ENCODE measurements around the gene GAS7. TPM values are rescaled to one million over a fixed set of nuclear protein-coding genes. Genes with fewer than 3 reads are reported as not detected.
"Not testable (repeated sequence)": the region's sequence is repeated elsewhere in the genome, so short reads cannot be mapped to it uniquely, and the experiment has no call there.

GAS7 gene
- total RNA-seq, 1 donor from 2014 or later: 39.8 TPM

- Mint-ChIP-seq H3K4me3 (no peak overlapping the region), H3K9me3 (no peaks in the 10 kb centered on the region), H3K4me1 (peaks cover 10% of the 10 kb centered on the region), H3K36me3 (ENCODE audit: low read depth) (no peaks in the 10 kb centered on the region), H3K27me3 (no peaks in the 10 kb centered on the region), H3K27ac (no peak overlapping the region)
- DNase-seq (no peak), ATAC-seq (ENCODE audit: low read depth) (no peak)
- intact Hi-C loops (cut with micrococcal nuclease): no loop called here
- TF ChIP-seq CTCF (IDR thresholded peaks at IDR 0.05): no peak
- ChIA-PET POLR2A (no interaction called here), CTCF (no interaction called here)
These were observed 173.2 kb downstream of the GAS7 start for GRCh38 chr17:10025224-10025623.

GRCh38 chr17:10022416-10022815 lies 176.0 kb downstream of the GAS7 start:
- TF ChIP-seq CTCF (IDR thresholded peaks at IDR 0.05): no peak
- ChIA-PET CTCF (no interaction called here), POLR2A (no interaction called here)
- H3K4me1 Mint-ChIP-seq: peaks cover 35% of the 10 kb centered on the region
- H3K4me3 Mint-ChIP-seq: no peak overlapping the region
- no peaks in the 10 kb centered on the region for H3K9me3 Mint-ChIP-seq
- no peaks in the 10 kb centered on the region for H3K36me3 Mint-ChIP-seq (ENCODE audit: low read depth)
- ATAC-seq (ENCODE audit: low read depth) (no peak), DNase-seq (no peak)
- intact Hi-C loops (cut with micrococcal nuclease): no loop called here
- no peaks in the 10 kb centered on the region for H3K27me3 Mint-ChIP-seq
- H3K27ac Mint-ChIP-seq: no peak overlapping the region

GRCh38 chr17:10021272-10021984 lies 177.0 kb downstream of the GAS7 start:
- Mint-ChIP-seq H3K9me3 (no peaks in the 10 kb centered on the region), H3K4me1 (peaks cover 37% of the 10 kb centered on the region), H3K27me3 (no peaks in the 10 kb centered on the region), H3K27ac (no peak overlapping the region), H3K36me3 (ENCODE audit: low read depth) (no peaks in the 10 kb centered on the region), H3K4me3 (no peak overlapping the region)
- TF ChIP-seq CTCF (IDR thresholded peaks at IDR 0.05): no peak
- ATAC-seq (ENCODE audit: low read depth): no peak
- ChIA-PET CTCF (interaction anchor here (1.3 kb wide), 1 partner anchor 206 kb away, joined by 5 read pairs; no protein-coding TSS in a partner anchor), POLR2A (no interaction called here)
- intact Hi-C loops (cut with micrococcal nuclease): no loop called here
- DNase-seq: no peak

- intact Hi-C loops (cut with micrococcal nuclease): loop anchor here (2.0 kb wide), 1 partner anchor 31 kb away; no protein-coding TSS in a partner anchor
- no peak for TF ChIP-seq CTCF (IDR thresholded peaks at IDR 0.05)
- Mint-ChIP-seq H3K36me3 (ENCODE audit: low read depth) (no peaks in the 10 kb centered on the region), H3K27me3 (no peaks in the 10 kb centered on the region), H3K9me3 (no peaks in the 10 kb centered on the region), H3K4me3 (no peak overlapping the region), H3K27ac (no peak overlapping the region), H3K4me1 (peaks cover 46% of the 10 kb centered on the region)
- POLR2A ChIA-PET: no interaction called here
- DNase-seq (no peak), ATAC-seq (ENCODE audit: low read depth) (no peak)
- CTCF ChIA-PET: interaction anchor here (1.3 kb wide), 1 partner anchor 207 kb away, joined by 5 read pairs; no protein-coding TSS in a partner anchor
These were observed 178.4 kb downstream of the GAS7 start for GRCh38 chr17:10019941-10020451.

- DNase-seq (peak; percentile 39), ATAC-seq (ENCODE audit: low read depth) (peak; percentile 83)
- Mint-ChIP-seq H3K27me3 (no peaks in the 10 kb centered on the region), H3K4me3 (peak overlapping the region; percentile 60), H3K27ac (peak overlapping the region; percentile 51), H3K9me3 (no peaks in the 10 kb centered on the region), H3K4me1 (peaks cover 60% of the 10 kb centered on the region), H3K36me3 (ENCODE audit: low read depth) (no peaks in the 10 kb centered on the region)
- no peak for TF ChIP-seq CTCF (IDR thresholded peaks at IDR 0.05)
- intact Hi-C loops (cut with micrococcal nuclease): loop anchor here (1.0 to 2.0 kb wide), 6 partner anchors 15 to 208 kb away; no protein-coding TSS in a partner anchor
- POLR2A ChIA-PET: interaction anchor here (0.6 to 1.8 kb wide), 8 partner anchors 9 to 97 kb away, joined by 3 to 9 read pairs (median 6); no protein-coding TSS in a partner anchor
- CTCF ChIA-PET: interaction anchor here (0.8 to 1.5 kb wide), 3 partner anchors 15 to 208 kb away, joined by 3 to 7 read pairs (median 4); no protein-coding TSS in a partner anchor
These were observed 179.9 kb downstream of the GAS7 start for GRCh38 chr17:10018461-10018891.

GRCh38 chr17:10016958-10017570 lies 181.3 kb downstream of the GAS7 start:
- H3K9me3 Mint-ChIP-seq; intact Hi-C loops (cut with micrococcal nuclease); DNase-seq; H3K4me3 Mint-ChIP-seq; H3K36me3 Mint-ChIP-seq (ENCODE audit: low read depth); ATAC-seq (ENCODE audit: low read depth); H3K27me3 Mint-ChIP-seq; H3K27ac Mint-ChIP-seq: not testable (repeated sequence)
- ChIA-PET CTCF (interaction anchor here (1.5 kb wide), 1 partner anchor 35 kb away, joined by 3 read pairs; no protein-coding TSS in a partner anchor), POLR2A (interaction anchor here (0.6 to 1.8 kb wide), 4 partner anchors 47 to 103 kb away, joined by 3 to 6 read pairs (median 3); no protein-coding TSS in a partner anchor)
- peaks cover 67% of the 10 kb centered on the region for H3K4me1 Mint-ChIP-seq
